Erythroblast (primary cell): Measurements from ENCODE around the gene FANCF.

Experiments used
- GATA1 ChIP-seq: IDR thresholded peaks from 2 replicates; pipeline ENCODE4 v1.6.1; 2011; ENCODE audit warnings: low read depth, mild to moderate bottlenecking, control low read depth, low read length, moderate library complexity
- POLR2A ChIP-seq: IDR thresholded peaks from 2 replicates; pipeline ENCODE4 v1.6.1; 2011; ENCODE audit warnings: mild to moderate bottlenecking, low read length

GRCh38 chr11:22641559-22641958 lies 15.9 kb upstream of the FANCF start:
- TF ChIP-seq POLR2A (no peak), GATA1 (no peak)
